Cerebellar cortex (tissue), 1 donor: ENCODE results near the gene SQOR.
A peak's percentile ranks its signal among the peaks of the same experiment; 100 is the strongest.

Experiments
- DNase-seq: peaks from one replicate; pipeline ENCODE4 v3.0.0-alpha.2; 2015; ENCODE audit warnings: low spot score

Gene SQOR

DNA sequence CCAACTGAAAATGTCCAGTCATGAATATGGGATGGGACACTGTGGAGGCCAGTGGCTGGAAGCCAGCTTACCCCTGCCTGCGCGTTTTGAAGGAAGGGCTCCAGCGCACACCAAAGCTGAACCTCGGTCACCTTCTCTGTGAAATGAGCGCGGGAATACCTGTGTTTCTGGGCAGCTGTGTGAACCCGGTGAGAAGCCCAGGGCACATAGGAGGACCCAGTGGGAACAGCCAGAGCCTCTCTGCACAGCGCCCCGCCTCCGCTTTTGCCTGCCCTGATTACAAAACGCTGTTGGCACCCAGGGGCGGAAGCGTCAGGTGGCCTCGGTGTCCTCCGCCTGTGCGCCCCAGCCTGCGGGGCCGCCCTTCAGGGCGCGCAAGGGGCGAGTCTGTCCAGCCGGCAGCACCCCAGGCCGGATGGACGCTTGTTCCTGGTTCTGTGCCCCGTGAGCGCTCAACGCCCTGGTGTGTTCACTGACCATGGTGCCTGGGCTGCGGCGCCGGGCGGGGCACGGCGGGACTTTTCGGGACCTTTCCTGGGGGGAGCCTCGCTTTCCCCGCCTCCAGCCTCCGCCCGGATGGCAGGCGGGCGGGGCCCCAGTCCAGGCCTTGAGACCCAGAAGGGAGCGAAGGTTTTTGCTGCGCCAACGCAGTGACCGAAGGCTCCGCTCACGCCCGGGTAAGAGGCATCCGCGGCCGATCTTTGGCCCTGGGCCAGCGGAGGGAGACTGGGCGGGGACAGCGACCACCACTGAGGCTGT, at the start of gene SQOR:
Gene SQOR, plus strand, starts transcription at position 598 of the 759 bp plus-strand sequence. CDS start 23,895 bp downstream, outside the sequence.
- DNase-seq: peak; percentile 22

DNA sequence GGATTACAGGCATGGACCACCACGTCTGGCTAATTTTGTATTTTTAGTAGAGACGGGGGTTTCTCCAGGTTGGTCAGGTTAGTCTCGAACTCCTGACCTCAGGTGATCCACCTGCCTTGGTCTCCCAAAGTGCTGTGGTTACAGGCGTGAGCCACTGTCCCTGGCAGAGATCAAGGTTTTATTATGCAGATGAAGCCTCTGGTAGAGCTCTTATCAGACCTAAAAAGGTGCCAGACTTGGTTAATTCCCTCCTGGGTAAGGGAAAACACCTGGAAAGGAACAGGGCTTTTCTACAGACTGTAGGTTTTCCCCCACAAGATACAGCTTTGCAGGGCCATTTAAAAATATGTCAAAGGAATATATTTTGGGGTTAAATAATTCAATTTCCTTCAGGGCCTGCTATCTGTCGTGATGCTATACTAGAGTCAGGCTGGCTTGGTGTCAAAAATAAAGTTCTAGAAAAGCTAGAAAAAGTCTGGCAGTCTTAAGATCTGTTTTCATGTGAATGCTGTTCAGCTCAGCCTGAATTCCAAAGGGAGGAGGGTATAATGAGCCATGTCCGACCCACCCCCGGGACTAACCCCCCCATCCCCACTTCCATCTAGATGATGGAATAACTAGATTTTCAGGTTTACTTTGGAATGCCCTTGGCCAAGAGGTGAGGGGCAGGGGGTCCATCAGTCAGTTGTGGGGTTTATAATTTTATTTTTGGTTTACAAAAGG, 49.6 kb upstream of the SQOR start:
- no peak for DNase-seq

DNA sequence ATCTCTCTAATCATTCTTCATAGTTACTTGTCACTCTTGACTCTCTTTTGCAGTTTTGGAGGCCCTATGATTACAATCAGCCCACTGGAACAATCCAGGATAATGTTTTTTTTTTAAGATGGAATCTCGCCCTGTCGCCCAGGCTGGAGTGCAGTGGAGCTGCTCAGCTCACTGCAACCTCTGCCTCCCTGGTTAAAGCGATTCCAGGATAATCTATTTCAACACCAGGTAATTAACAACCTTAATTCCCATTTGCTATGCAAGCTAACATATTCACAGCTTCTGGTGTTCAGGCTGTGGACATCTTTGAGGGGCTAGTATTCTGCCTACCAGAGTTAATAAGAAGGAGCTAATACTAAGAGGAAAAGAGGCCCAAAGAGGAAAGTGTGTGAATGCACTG, 48.7 kb upstream of the SQOR start:
- DNase-seq: no peak

DNA sequence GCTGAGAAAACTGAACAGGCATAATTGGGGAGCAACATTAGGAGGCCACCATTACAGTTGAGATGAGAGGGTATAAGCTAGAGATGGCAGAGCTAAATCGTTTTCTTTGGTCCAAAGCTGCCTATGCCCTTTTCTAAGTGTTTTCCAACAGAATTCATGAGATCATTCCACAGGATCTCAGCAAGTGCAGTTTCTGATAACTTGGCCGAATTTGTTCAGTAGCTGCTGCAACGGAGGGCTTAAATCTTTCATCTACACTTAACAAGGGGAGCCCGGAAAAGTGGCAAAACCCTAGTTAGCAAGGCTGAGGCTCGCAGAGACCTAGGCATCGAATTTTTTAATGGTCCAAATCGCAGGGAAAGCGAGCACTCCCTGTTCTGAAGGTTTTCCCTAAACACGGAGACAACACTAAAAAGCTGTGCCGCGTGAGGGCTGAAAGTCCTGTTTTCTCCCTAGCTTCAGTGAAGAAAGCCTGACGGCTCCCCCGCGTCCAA, 48.2 kb upstream of the SQOR start:
- no peak for DNase-seq

DNA sequence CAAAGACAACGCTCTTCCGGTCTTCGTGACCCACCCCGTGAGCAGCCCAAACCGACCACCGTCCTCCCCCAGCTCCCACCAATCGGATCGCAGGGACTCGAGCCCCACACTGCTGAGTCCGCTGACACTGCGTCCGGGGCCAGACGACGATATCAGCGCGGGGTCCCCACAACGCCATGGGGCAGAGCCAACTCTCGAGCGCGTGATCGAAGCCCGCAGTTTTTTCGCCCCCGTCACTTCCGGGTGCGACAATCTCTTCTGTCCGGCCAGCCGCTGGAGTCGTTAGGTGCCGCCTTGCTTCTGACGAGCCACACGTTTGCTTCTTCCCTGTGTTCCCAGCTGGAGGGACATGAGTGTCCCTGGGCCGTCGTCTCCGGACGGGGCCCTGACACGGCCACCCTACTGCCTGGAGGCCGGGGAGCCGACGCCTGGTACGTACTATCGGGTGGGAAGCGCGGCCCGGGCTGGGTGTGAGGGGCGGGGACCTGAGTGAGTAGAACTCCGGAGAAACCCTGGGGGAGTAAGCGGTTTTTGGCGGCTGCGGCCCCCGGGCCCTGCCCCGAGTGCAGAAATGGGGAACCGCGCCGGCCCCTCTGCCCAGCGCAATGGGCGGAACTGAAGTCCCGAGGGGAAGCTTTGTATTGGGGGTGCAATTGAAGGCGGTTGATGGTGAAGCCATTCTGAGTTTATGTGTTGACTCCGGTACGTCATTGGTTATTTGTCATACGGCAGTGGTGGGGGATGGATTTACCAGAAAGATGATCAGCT, 47.5 kb upstream of the SQOR start, which contains the start of gene BLOC1S6:
Gene BLOC1S6, plus strand, starts transcription at position 285 of the 768 bp plus-strand sequence. Its CDS starts 65 bp downstream, at position 350.
- peak; percentile 94 for DNase-seq

DNA sequence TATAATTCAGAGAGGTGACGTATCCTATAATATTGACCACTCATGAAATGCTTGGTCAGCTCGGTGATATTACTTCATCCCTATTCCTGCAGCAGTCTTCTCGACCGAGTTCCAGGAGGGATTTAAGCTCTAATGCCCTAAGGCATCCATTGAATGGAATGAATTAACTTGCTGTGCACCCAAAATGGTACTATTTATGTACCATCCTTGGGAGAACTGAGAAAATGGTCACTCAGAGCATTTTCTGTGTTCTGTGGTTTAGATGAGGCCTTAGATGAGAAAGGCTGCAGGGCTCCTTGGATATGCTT, 47.0 kb upstream of the SQOR start:
- DNase-seq: no peak

DNA sequence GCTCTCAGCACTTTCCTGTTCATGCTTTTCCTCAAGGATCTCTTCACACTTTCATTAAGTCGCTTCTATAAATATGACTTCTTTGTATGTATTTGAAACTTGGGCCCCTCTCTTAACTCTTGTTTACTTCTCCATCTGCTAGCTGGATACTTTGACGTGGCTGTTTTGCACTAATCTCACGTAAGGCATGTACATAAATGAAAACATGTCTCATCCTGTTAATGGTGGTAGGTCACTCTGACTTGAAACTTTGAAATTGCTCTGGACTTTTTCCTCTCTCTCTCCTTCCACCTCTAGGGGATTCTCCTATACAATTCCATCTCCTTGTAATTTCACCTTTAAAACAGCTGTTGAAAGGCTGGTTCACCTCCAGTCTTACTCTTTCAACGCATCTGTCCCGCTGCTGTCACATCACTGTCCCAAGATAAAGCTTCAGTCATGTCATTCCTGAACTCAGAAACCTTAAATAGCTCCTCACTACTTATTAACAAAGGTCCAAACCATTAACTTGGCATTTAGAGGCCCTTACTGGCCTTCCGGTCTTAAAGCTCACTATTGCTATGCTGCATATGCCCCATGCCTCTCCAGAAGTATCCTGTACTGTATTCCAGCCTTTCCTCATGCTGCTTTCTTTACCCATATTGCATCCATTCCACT, 46.5 kb upstream of the SQOR start:
- DNase-seq: no peak

DNA sequence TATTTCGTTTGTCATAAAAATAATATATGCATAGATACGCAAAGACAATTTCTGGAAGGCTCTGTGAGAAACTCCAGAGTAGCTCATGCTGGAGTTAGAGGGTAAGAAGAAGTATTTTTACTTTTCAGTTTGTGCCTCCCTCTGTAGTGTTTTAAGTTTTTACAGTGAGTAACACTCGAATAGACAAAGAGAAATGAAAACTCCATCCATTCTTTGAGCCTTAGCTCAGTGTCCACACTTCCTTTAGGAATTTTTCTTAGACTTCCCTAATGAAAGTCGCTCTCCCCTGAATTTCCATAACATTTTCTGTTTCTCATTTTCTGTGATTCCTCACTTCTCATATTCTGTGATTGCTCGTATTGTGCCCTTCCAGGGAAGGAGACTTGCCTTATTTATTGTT, 45.6 kb upstream of the SQOR start:
- DNase-seq: no peak

DNA sequence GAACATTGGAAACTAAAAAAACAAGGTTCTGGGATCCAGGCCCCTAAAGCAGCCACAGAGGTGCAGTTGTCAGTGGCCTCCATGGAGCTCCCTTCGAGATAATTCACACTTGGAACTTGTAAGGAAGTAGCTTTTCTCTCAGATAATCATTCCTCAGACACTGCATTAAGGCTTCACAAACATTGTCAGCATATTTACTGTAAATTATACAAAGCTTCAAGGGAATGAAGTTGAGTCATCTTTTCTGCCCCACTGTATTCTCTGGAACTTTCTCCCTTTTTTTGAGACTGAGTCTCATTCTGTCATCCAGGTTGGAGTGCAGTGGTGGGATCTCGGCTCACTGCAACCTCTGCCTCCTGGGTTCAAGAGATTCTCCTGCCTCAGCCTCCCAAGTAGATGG, 40.5 kb upstream of the SQOR start:
- no peak for DNase-seq

DNA sequence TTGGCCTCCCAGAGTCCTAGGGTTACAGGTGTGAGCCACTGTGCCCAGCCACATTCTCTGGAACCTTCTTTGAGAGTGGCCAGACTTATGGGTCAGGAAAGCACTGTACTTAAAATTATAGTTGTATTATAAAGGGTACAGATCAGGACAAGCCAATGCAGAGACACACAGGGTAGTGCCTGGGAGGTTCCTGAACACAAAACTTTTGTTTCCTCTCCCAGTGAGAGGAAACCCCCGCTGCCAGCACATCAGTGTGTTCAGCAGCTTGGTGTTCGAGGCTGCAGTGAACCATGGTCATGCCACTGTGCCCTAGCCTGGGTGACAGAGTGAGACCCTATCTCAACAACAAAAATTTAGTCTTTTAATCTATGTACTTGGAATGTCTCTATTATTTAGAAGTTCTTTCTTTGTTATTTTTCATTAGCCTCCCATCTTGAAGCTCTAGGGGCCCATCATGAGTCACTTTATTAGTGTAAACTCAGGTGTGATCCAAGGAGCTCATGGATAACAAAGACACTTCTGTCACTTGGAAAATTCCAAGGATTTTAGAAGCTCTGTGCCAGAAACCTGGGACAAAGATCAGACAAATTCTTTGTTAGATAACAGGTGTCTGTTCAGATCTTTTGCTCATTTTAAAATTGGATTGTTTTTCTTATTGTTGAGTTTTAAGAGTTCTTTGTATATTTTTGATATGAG, 39.8 kb upstream of the SQOR start:
- DNase-seq: no peak

DNA sequence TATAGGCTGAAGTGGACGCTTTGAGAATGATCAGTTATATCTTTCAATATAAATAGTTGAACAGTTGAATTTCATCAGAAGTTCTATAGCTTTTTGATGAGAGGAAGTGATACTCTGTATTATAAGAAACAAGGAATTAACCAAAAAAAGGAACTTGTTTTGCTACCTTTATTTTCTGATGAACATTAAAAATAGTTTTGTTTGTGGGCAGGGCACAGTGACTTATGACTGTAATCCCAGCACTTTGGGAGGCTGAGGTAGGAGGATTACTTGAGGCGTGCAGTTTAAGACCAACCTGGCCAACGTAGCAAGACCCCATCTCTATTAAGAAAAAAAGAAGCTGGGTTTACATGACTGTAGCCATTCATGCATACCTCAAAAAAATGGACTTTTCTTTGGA, 30.9 kb upstream of the SQOR start:
- no peak for DNase-seq

DNA sequence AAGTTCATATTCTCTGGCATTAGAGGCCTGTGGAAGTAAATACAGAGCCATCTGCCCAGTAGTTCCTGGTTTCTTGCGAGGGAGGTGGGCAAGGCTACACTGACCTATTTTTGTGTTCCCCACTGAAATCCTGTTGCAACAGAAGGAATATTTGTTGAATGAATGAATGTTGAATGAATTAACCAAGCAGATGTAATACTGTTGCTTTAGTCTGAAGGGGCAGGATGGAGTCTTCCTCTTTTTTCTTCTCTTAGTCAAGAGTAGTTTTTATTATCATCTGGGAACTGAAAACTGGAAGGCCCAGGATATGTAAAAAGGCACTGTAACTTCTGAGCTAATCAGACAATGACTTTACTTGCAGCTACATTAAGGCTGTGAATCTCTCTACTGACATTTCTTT, 30.5 kb upstream of the SQOR start:
- DNase-seq: no peak

DNA sequence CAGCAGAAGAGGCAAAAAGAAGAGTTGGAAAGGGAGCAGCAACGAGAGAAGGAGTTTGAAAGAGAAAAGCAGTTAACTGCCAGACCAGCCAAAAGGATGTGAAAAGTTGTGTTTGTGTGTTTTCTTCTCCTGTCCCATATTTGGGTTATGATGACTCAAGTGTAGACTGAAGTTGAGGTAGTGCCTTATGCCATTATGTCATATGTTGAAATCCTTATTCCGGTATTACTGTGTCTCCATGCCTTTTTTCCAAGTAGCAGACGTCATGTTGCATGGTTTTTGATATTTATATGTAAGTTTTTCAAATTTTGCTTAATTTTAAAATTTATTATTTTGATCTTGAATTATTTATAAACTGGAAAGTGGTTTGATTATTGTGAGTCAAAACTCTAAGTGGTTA, 28.4 kb upstream of the SQOR start:
- no peak for DNase-seq

DNA sequence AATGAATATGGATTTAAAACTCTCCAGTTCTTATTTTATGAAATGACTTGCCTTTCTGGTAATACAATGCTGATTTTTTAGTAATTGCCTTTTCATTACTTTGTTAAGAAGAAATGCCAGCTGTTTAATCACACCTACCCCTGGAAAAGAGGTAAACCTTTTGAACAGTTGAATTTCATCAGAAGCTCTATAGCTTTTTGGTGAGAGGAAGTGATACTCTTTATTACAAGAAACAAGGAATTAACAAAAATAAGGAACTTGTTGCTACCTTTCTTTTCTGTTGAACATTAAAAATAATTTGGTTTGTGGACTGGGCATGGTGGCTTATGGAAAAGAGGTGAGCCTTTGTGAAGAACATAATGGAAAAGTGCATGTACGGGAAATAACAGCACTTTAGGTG, 28.0 kb upstream of the SQOR start:
- DNase-seq: no peak

DNA sequence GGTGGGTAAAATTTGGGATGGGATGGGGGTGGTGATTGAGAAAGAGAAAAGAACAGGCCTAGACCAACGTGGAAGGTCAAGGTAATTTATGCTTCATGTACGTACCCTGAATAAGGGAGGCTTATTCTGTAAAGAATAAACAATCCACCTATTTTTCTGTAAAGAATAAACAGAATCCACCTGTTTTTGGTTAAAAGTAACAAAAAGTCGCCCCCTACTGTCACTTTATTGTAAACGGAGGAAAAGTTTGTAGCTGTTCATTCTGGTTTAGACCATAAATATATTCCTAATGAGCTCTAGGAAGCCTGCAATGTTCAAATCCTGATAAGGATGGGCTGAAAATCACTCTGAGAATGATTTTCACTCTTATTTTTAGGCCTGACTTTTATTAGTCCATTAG, 23.5 kb upstream of the SQOR start:
- DNase-seq: peak; percentile 25

DNA sequence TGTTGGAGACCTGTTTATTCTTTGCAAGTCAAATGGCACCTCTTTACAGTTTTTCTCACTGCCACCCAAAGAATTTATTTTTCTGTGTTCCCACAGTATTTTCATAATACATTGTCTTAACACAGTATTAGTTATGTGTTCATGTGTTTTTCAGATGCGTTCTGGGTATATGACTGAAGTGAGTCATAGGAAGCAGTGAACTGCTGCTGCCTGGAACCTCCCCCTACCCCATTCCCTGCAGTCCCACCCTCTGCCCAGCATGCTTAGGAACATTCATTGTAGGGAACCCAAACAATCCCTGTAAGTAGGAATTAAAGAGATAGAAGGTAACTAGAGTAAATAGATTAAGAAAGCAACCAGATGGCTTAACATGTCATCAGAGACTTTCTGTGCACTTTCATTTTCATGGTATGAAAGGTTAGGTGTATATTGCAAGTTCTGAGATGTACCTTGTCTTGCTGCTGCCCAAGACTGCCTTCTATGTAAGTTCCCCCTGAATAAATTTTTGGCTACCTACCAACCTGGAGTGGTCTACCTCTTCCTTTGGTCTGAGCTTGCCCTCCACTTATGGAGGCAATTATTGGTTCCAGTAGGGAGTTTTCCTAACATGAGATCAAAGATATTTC, 21.9 kb upstream of the SQOR start:
- no peak for DNase-seq

DNA sequence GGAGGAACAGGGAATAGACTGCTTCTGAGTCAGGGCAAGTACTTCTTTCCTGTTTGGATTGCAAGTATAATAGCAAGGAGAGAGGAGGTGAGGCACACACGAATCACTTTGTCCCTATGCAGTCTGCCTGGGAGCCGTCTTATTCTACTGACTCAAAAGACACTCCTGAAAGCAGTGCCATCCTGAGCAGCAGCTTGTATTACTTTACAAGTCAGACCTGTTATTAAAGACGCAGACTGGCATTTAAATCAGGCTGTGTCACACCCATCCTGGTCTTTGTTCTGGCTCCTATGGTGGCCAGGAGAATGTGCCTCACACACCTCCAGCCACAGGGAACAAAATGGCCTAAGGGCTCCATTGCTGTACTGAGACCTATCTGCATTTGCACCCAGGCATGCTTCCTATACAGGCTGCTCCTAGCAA, 17.9 kb upstream of the SQOR start:
- no peak for DNase-seq

DNA sequence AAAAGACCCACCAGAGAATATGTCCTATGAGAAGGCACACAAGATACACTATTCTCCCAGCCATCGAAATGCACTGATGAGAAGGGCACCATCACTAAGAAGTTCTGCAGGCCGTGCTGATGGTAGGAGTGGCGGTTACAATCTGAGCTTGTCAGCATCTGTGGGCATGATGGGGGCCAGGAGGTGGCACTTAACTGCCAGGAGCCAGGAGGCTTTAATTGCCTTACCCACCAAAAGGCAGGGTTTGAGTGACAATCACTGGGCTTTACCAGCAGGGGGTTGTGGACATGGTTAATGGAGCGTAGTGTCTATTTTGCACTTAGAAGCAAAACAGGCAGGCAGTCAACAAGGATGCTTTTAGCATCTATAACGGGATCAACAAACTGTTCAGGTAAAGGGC, 16.0 kb upstream of the SQOR start:
- DNase-seq: no peak

DNA sequence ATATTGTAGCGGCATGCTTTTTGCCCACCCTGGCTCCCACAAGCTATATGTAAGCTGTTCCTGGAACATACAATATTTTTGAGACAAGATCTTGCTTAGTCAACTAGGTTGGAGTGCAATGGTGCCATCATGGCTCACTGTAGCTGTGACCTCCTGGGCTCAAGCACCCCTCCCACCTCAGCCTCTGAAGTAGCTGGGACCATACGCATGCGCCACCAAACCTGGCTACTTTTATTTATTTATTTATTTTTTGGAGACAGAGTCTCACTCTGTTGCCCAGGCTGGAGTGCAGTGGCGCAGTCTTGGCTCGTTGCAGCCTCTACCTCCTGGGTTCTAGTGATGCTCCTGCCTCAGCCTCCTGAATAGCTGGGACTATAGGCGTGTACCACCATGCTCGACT, 6.7 kb upstream of the SQOR start:
- no peak for DNase-seq

DNA sequence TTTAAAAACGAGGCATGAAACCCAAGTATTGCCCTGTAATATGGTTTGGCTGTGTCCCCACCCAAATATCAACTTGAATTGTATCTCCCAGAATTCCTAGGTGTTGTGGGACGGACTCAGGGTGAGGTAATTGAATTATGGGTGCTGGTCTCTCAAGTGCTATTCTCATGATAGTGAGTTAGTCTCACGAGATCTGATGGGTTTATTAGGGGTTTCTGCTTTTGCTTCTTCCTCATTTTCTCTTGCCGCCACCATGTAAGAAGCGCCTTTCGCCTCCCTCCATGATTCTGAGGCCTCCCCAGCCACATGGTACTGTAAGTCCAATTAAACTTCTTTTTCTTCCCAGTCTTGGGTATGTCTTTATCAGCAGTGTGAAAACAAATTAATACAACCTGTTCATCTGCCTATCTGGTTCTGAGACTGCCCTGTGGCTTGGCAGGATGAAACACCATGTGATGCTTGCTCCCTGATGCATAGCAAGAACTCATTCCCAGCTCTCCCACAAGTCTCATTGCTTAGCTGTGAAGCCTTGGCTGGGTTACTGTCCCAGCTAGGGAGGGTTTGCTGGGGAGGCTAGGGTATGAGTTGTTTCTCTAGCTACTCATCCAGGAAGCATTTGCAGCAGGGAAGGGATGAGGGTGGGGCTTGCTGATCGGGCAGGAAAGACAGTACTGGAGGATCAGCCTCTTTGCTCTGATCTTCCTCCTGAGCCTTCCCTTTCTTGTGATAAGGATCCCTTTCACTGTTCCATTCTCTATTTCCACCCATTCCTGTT, 3.7 kb upstream of the SQOR start:
- DNase-seq: no peak
